Left kidney (tissue), 2 donors: ENCODE measurements around the gene RCSD1. TPM values are rescaled to one million over a fixed set of nuclear protein-coding genes. Genes with fewer than 3 reads are reported as not detected.
A peak's percentile ranks its signal among the peaks of the same experiment; 100 is the strongest.
"Not testable (repeated sequence)": the region's sequence is repeated elsewhere in the genome, so short reads cannot be mapped to it uniquely, and the experiment has no call there.

Source experiments
- DNase-seq: peaks from one replicate; pipeline ENCODE4 v3.0.0-alpha.2; 2013
- polyA plus RNA-seq: library from polyadenylated mRNA; unstranded; fragments of 120-200 nt; gene quantifications from one replicate; pipeline ENCODE4 v1.2.1, GENCODE V29; 2013; ENCODE audit not compliant: insufficient read length

Gene RCSD1
- polyA plus RNA-seq, 1 donor: 12.0 TPM

GRCh38 chr1:167714439-167715156, 84.6 kb downstream of the RCSD1 start:
- DNase-seq: peak; percentile 86

- DNase-seq: peak; percentile 92
Measured at GRCh38 chr1:167715157-167715999, 85.3 kb downstream of the RCSD1 start.

- no peak for DNase-seq
Measured at GRCh38 chr1:167716000-167716271, 85.9 kb downstream of the RCSD1 start.

- no peak for DNase-seq
Measured at GRCh38 chr1:167717351-167717750, 87.3 kb downstream of the RCSD1 start.

- DNase-seq: no peak
Measured at GRCh38 chr1:167718914-167719691, 89.1 kb downstream of the RCSD1 start.

GRCh38 chr1:167719715-167720421, 89.8 kb downstream of the RCSD1 start:
- not testable (repeated sequence) for DNase-seq

- no peak for DNase-seq
Measured at GRCh38 chr1:167720965-167721616, 91.1 kb downstream of the RCSD1 start.

GRCh38 chr1:167721617-167722151, 91.7 kb downstream of the RCSD1 start, which contains the start of gene MPZL1:
MPZL1 (plus strand) TSS chr1:167721982; CDS start chr1:167722152, 170 bp downstream.
- peak; percentile 94 for DNase-seq

- peak; percentile 55 for DNase-seq
Measured at GRCh38 chr1:167722152-167722869, 92.3 kb downstream of the RCSD1 start.

GRCh38 chr1:167722870-167723251, 92.8 kb downstream of the RCSD1 start:
- DNase-seq: no peak

- DNase-seq: no peak
Measured at GRCh38 chr1:167723707-167724323, 93.8 kb downstream of the RCSD1 start.

GRCh38 chr1:167726008-167726407, 96.0 kb downstream of the RCSD1 start:
- no peak for DNase-seq

- DNase-seq: no peak
Measured at GRCh38 chr1:167728818-167729410, 98.9 kb downstream of the RCSD1 start.

GRCh38 chr1:167734227-167734626, 104.2 kb downstream of the RCSD1 start:
- DNase-seq: no peak

GRCh38 chr1:167734841-167735240, 104.8 kb downstream of the RCSD1 start:
- no peak for DNase-seq

- no peak for DNase-seq
Measured at GRCh38 chr1:167737169-167737568, 107.1 kb downstream of the RCSD1 start.

GRCh38 chr1:167738158-167738557, 108.1 kb downstream of the RCSD1 start:
- DNase-seq: no peak

GRCh38 chr1:167739752-167740151, 109.7 kb downstream of the RCSD1 start:
- DNase-seq: no peak

GRCh38 chr1:167741103-167741502, 111.1 kb downstream of the RCSD1 start:
- DNase-seq: not testable (repeated sequence)
